NCI-H1092 (cell line): ENCODE data around the gene CEACAM19.
"Not testable (repeated sequence)": the region's sequence is repeated elsewhere in the genome, so short reads cannot be mapped to it uniquely, and the experiment has no call there.

Source experiments
- DNase-seq: peaks from one replicate; lab custom pipeline; 2025; lab: John Stamatoyannopoulos, UW

CEACAM19 gene

GRCh38 chr19:44671400-44671799 lies at the start of gene CEACAM19:
CEACAM19 (plus strand) TSS chr19:44671482; CDS start chr19:44671932, 450 bp downstream.
- no peak for DNase-seq

- DNase-seq: no peak
Observed at GRCh38 chr19:44623080-44623479, 48.2 kb upstream of the CEACAM19 start.

- DNase-seq: no peak
Observed at GRCh38 chr19:44623626-44624025, 47.7 kb upstream of the CEACAM19 start.

GRCh38 chr19:44624840-44625354 lies 46.4 kb upstream of the CEACAM19 start:
- DNase-seq: no peak

GRCh38 chr19:44625637-44626036 lies 45.6 kb upstream of the CEACAM19 start:
- DNase-seq: not testable (repeated sequence)

- no peak for DNase-seq
Observed at GRCh38 chr19:44626048-44626624, 45.1 kb upstream of the CEACAM19 start.

GRCh38 chr19:44627631-44628030 lies 43.7 kb upstream of the CEACAM19 start:
- DNase-seq: no peak

- no peak for DNase-seq
Observed at GRCh38 chr19:44628793-44629192, 42.5 kb upstream of the CEACAM19 start.

- DNase-seq: not testable (repeated sequence)
Observed at GRCh38 chr19:44631611-44632010, 39.7 kb upstream of the CEACAM19 start.

GRCh38 chr19:44634058-44634457 lies 37.2 kb upstream of the CEACAM19 start:
- DNase-seq: not testable (repeated sequence)

GRCh38 chr19:44634785-44635184 lies 36.5 kb upstream of the CEACAM19 start:
- DNase-seq: no peak

- no peak for DNase-seq
Observed at GRCh38 chr19:44635581-44636438, 35.5 kb upstream of the CEACAM19 start.

- no peak for DNase-seq
Observed at GRCh38 chr19:44636439-44637389, 34.6 kb upstream of the CEACAM19 start.

- no peak for DNase-seq
Observed at GRCh38 chr19:44637390-44637764, 33.9 kb upstream of the CEACAM19 start.

- no peak for DNase-seq
Observed at GRCh38 chr19:44640518-44640917, 30.8 kb upstream of the CEACAM19 start.

GRCh38 chr19:44641501-44642265 lies 29.6 kb upstream of the CEACAM19 start:
- DNase-seq: no peak

- DNase-seq: no peak
Observed at GRCh38 chr19:44642377-44642776, 28.9 kb upstream of the CEACAM19 start.

GRCh38 chr19:44643605-44644401 lies 27.5 kb upstream of the CEACAM19 start, which contains the start of gene PVR:
PVR (plus strand) TSS chr19:44643910; CDS start chr19:44644097, 187 bp downstream.
- peak; percentile 31 for DNase-seq

GRCh38 chr19:44644402-44645016 lies 26.8 kb upstream of the CEACAM19 start:
- DNase-seq: no peak
